ENCODE measurements around the gene LIMCH1. TPM values are rescaled to one million over a fixed set of nuclear protein-coding genes. Genes with fewer than 3 reads are reported as not detected.

LIMCH1 gene
- total RNA-seq, 1 donor from 2014 or later = 12.7 TPM

DNA sequence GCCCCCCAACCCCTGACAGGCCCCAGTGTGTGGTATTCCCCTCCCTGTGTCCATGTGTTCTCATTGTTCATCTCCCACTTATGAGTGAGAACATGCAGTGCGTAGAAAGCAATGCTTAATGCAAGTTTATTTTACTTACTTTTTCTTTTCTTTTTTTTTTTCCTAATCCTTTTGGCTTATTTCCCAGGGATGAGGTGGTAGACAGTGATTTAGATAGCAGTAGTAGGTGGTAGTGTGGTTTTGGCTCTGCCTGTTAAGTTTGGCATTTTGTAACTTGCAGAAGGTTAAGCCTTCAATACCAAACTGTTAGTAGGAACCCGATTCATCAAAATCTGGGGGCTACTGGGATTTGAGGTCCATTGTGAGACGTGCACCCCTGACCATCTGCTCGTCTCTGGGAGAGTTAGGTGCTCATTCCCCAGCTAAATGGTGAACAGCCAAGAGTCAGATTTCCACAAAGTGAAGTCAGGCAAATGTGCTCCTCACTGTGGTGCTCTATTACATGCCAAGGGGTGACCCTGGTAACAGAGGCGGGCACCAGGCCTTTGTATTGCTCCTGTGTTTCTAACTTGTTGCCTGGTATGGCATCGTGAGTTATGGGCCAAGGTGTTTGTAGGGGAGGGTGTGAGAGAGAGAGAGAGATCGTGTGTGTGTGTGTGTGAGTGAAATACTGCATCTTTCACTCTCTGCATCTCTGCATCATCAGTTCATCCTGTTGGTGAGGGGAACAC lies 140.3 kb downstream of the LIMCH1 start:
- no peak overlapping the region for H3K4me3 Mint-ChIP-seq (ENCODE audit: low read depth)
- H3K27me3 Mint-ChIP-seq = no peaks in the 10 kb centered on the region
- DNase-seq (ENCODE audit: low spot score, unreplicated experiment) = no peak
- H3K9me3 Mint-ChIP-seq (ENCODE audit: low read depth) = no peaks in the 10 kb centered on the region
- no peaks in the 10 kb centered on the region for H3K36me3 Mint-ChIP-seq (ENCODE audit: insufficient read depth)
- H3K4me1 Mint-ChIP-seq (ENCODE audit: low read depth) = no peaks in the 10 kb centered on the region
- H3K27ac Mint-ChIP-seq = no peak overlapping the region
- TF ChIP-seq, protein P1, sequence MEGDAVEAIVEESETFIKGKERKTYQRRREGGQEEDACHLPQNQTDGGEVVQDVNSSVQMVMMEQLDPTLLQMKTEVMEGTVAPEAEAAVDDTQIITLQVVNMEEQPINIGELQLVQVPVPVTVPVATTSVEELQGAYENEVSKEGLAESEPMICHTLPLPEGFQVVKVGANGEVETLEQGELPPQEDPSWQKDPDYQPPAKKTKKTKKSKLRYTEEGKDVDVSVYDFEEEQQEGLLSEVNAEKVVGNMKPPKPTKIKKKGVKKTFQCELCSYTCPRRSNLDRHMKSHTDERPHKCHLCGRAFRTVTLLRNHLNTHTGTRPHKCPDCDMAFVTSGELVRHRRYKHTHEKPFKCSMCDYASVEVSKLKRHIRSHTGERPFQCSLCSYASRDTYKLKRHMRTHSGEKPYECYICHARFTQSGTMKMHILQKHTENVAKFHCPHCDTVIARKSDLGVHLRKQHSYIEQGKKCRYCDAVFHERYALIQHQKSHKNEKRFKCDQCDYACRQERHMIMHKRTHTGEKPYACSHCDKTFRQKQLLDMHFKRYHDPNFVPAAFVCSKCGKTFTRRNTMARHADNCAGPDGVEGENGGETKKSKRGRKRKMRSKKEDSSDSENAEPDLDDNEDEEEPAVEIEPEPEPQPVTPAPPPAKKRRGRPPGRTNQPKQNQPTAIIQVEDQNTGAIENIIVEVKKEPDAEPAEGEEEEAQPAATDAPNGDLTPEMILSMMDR (IDR thresholded peaks at IDR 0.05; ENCODE audit: unreplicated experiment) = no peak

DNA sequence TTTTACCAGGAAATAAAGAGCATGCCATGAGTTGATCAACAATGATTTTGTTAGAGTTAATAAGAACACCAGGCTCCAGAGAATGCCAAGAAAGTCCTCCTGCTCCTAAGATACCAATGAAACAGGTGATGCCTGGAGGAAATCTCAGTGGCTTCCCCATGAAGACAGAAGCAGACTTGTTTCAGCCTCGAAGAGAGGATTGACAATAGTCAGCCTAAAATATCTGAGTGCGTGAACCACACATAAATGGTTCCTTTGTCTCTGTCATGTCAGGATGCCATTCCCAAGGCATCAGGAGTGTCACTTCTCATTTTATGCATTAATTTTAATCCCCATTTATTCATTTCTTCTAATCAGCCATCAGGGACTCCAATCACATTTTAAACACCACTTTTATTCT lies 141.0 kb downstream of the LIMCH1 start:
- Mint-ChIP-seq H3K4me3 (ENCODE audit: low read depth) (no peak overlapping the region), H3K4me1 (ENCODE audit: low read depth) (no peaks in the 10 kb centered on the region), H3K27ac (no peak overlapping the region), H3K36me3 (ENCODE audit: insufficient read depth) (no peaks in the 10 kb centered on the region), H3K27me3 (no peaks in the 10 kb centered on the region), H3K9me3 (ENCODE audit: low read depth) (no peaks in the 10 kb centered on the region)
- TF ChIP-seq, protein P1 (IDR thresholded peaks at IDR 0.05; ENCODE audit: unreplicated experiment) = no peak
- DNase-seq (ENCODE audit: low spot score, unreplicated experiment) = no peak

DNA sequence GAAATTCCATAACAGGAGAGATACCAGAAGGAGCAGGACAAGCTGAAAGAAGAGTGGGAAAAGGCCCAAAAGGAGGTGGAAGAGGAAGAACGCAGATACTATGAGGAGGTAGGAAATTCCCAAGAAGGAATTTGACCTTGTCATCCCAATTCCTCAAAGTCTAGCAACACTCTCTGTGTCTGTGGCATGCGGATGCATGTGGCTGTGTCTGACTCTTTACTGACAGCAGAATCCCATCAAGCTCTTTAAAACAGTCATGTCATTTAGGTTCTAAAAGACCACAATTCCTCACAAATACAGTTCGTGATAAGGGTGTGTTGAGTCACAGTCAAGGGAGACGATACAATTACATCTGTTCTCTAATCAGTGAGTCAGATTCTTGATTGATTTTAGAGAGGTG lies 142.0 kb downstream of the LIMCH1 start:
- no peaks in the 10 kb centered on the region for H3K4me1 Mint-ChIP-seq (ENCODE audit: low read depth)
- H3K27ac Mint-ChIP-seq = no peak overlapping the region
- H3K9me3 Mint-ChIP-seq (ENCODE audit: low read depth) = no peaks in the 10 kb centered on the region
- no peaks in the 10 kb centered on the region for H3K27me3 Mint-ChIP-seq
- H3K36me3 Mint-ChIP-seq (ENCODE audit: insufficient read depth) = no peaks in the 10 kb centered on the region
- no peak overlapping the region for H3K4me3 Mint-ChIP-seq (ENCODE audit: low read depth)
- no peak for DNase-seq (ENCODE audit: low spot score, unreplicated experiment)
- TF ChIP-seq, protein P1 (IDR thresholded peaks at IDR 0.05; ENCODE audit: unreplicated experiment) = no peak

DNA sequence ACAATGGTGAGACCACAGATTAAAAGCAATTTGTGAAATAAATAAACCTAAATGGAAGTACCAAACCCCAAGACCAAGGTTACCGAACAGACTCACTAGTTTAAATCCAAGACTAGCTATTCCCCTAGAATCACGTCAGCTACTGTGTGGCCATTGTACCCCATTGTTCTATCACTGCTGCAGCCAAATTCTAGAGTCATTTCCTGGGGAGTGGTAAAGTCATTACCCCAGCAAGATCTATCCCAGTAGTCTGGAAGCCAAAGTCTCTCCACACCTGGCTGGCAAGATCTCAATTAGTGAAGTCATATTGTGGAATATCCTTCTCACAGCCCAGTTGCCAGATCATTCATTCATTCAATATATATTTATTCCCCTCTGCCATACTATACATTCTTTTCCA lies 143.1 kb downstream of the LIMCH1 start:
- no peak for DNase-seq (ENCODE audit: low spot score, unreplicated experiment)
- TF ChIP-seq, protein P1 (IDR thresholded peaks at IDR 0.05; ENCODE audit: unreplicated experiment) = no peak
- no peak overlapping the region for H3K27ac Mint-ChIP-seq
- H3K4me3 Mint-ChIP-seq (ENCODE audit: low read depth) = no peak overlapping the region
- no peaks in the 10 kb centered on the region for H3K9me3 Mint-ChIP-seq (ENCODE audit: low read depth)
- no peaks in the 10 kb centered on the region for H3K27me3 Mint-ChIP-seq
- no peaks in the 10 kb centered on the region for H3K36me3 Mint-ChIP-seq (ENCODE audit: insufficient read depth)
- no peaks in the 10 kb centered on the region for H3K4me1 Mint-ChIP-seq (ENCODE audit: low read depth)

DNA sequence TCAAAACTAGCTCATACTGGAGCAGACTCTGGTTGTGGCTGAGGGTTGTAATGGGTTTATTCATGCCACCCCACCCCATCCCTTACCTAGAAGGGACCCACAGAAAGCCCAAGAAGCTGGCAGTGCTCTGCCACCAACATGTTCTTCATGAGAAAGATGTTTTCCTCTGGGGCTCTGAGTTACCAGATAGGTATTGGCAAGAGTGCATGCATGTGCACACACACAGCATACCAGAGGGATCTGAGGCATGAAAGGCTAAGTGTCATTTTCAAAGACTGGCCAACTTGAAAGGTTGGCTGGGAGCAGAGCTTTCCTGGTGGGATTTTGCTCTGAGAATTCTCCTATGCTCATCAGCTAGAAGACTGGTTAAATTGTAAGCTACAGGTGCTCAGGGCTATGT lies 145.4 kb downstream of the LIMCH1 start:
- TF ChIP-seq, protein P1 (IDR thresholded peaks at IDR 0.05; ENCODE audit: unreplicated experiment) = no peak
- no peak for DNase-seq (ENCODE audit: low spot score, unreplicated experiment)
- H3K36me3 Mint-ChIP-seq (ENCODE audit: insufficient read depth) = no peaks in the 10 kb centered on the region
- no peaks in the 10 kb centered on the region for H3K4me1 Mint-ChIP-seq (ENCODE audit: low read depth)
- no peaks in the 10 kb centered on the region for H3K27me3 Mint-ChIP-seq
- H3K9me3 Mint-ChIP-seq (ENCODE audit: low read depth) = no peaks in the 10 kb centered on the region
- H3K27ac Mint-ChIP-seq = no peak overlapping the region
- no peak overlapping the region for H3K4me3 Mint-ChIP-seq (ENCODE audit: low read depth)

All from progenitor cell of endocrine pancreas (in vitro differentiated cells).